Brain microvascular endothelial cell (primary cell): ENCODE results near the gene MYO10.

Experiments used
- DNase-seq: peaks from one replicate; pipeline ENCODE4 v3.0.0-alpha.2; 2020
- H3K27ac ChIP-seq: fragments of 250-450 bp; sonication (Bioruptor Pico); 2 replicates; pipeline ENCODE4 v1.5.1; 2020; ENCODE audit warnings: mild to moderate bottlenecking, moderate library complexity
- H3K27me3 ChIP-seq: fragments of 250-450 bp; sonication (Bioruptor Pico); replicated peaks from 2 replicates; pipeline ENCODE4 v1.5.1; 2020; ENCODE audit warnings: mild to moderate bottlenecking
- H3K36me3 ChIP-seq: fragments of 250-450 bp; sonication (Bioruptor Pico); replicated peaks from 2 replicates; pipeline ENCODE4 v1.5.1; 2020; ENCODE audit warnings: mild to moderate bottlenecking
- H3K4me3 ChIP-seq: 2 replicates; pipeline ENCODE4 v1.5.1; 2011; ENCODE audit warnings: low read depth, mild to moderate bottlenecking, control low read depth, low read length, moderate library complexity
- CTCF ChIP-seq: IDR thresholded peaks from 2 replicates; pipeline ENCODE4 v1.5.1; 2011; ENCODE audit warnings: low read depth, mild to moderate bottlenecking, moderate library complexity, low read length, control low read depth, inconsistent platforms; ENCODE audit errors: missing control alignments
- in situ Hi-C: cut with HindIII; loops from 2 replicates; pipeline ENCODE4 v1.10.0; 2017; ENCODE audit warnings: low sequenced_read_pairs, low pct_ligation_motif_present

The MYO10 gene

GRCh38 chr5:16791904-16792597 lies 144.0 kb downstream of the MYO10 start:
- no peak for DNase-seq
- no peak for TF ChIP-seq CTCF
- Histone ChIP-seq H3K27me3 (no peaks in the 10 kb centered on the region), H3K4me3 (no peak overlapping the region), H3K36me3 (peaks cover 11% of the 10 kb centered on the region), H3K27ac (no peak overlapping the region)
- in situ Hi-C loops = loop anchor here (25.0 kb wide), 1 partner anchor 395 kb away; no protein-coding TSS in a partner anchor

GRCh38 chr5:16791036-16791705 lies 144.9 kb downstream of the MYO10 start:
- Histone ChIP-seq H3K36me3 (peaks cover 11% of the 10 kb centered on the region), H3K4me3 (no peak overlapping the region), H3K27me3 (no peaks in the 10 kb centered on the region), H3K27ac (peak overlapping the region; percentile 53)
- in situ Hi-C loops = loop anchor here (25.0 kb wide), 1 partner anchor 396 kb away; no protein-coding TSS in a partner anchor
- DNase-seq = peak; percentile 53
- TF ChIP-seq CTCF = peak; percentile 63

DNA sequence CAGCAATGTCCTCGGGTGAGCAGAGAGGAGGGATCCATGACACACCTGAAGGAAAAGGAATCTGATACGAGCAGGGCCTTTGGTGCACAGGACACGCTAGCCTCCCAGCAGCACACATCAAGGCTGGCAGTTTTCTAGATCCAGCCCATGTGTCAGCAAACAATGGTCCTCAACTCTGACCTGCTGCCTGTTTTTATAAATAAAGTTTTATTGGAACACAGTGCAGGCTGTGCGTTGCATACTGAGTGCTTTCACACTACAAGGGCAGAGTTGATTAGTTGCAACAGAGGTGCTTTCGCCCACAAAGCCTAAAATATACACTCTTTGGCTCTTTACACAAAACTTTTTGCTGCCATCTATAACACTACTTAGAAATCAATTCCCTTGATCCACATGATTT lies 147.1 kb downstream of the MYO10 start:
- DNase-seq = no peak

DNA sequence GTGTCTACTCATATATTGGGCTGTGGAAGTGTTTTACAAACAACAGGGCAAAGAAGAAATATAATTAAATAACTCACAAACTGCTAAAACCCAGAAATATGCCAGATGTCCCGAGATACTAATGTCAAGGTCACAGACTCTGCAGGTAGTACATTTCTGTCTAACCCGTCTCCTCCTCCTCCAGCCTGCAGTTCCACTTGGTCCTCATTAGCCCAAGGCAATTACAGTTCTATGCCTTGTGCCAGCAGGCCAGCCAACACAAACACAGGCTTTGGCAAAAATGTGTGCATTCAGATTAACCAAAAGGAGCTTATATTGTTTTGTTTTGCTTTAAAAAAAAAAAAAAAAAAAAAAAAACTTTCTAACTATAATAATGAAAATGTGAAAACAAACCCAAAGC lies 148.8 kb downstream of the MYO10 start:
- Histone ChIP-seq H3K27me3 (no peaks in the 10 kb centered on the region), H3K27ac (no peak overlapping the region), H3K4me3 (no peak overlapping the region), H3K36me3 (peaks cover 15% of the 10 kb centered on the region)
- no peak for DNase-seq
- in situ Hi-C loops = loop anchor here (25.0 kb wide), 1 partner anchor 400 kb away; no protein-coding TSS in a partner anchor
- TF ChIP-seq CTCF = no peak

More for the DNA sequence above, 147.1 kb downstream of the MYO10 start:
- TF ChIP-seq CTCF = no peak
- H3K27ac ChIP-seq = no peak overlapping the region
- H3K4me3 ChIP-seq = no peak overlapping the region
- in situ Hi-C loops = loop anchor here (25.0 kb wide), 1 partner anchor 398 kb away; no protein-coding TSS in a partner anchor
- peaks cover 11% of the 10 kb centered on the region for H3K36me3 ChIP-seq
- no peaks in the 10 kb centered on the region for H3K27me3 ChIP-seq

DNA sequence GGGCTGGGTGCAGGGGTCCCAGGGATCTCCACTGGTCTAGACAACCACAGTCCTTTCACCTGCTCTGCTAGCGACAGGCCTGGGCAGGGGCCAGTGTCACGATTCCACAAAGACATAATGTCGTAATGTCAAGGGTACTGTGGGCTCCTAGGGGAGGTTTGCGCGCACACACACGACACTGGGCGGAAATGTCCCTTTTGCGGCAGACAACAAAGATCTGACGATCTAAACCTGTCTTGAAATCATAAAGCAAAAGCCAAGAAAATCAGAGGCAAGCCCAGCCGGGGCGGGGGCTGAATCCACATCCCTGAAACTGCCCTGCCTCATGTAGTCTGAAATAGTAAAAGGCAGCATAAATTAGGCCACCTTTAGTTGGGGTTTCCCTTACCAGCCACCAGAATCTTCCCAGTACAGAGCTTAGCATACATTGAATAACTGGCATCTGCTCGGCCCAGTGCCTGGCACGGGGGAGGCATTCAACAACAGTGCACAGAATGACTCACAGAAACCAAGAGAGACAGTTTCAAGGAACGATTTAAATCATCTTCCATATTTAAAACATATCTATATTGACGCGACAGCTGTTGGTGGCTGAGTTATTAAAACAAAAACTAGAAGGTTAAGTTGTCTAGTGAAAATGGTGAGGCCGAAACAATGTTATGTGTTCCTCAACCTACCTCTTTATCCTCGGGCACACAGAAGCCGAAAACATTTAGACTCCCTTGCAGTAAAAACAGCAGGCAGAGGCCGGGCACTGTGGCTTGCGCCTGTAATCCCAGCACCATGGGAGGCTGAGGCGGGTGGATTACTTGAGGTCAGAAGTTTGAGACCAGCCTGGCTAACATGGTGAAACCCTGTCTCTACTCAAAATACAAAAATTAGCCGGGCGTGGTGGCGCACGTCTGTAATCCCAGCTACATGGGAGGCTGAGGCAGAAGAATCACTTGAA lies 151.0 kb downstream of the MYO10 start:
- no peak for TF ChIP-seq CTCF
- in situ Hi-C loops = loop anchor here (25.0 kb wide), 1 partner anchor 402 kb away; no protein-coding TSS in a partner anchor

More for the DNA sequence above, 151.0 kb downstream of the MYO10 start:
- peak overlapping the region; percentile 31 for H3K27ac ChIP-seq
- no peak overlapping the region for H3K4me3 ChIP-seq
- H3K27me3 ChIP-seq = no peaks in the 10 kb centered on the region
- DNase-seq = no peak
- peaks cover 31% of the 10 kb centered on the region for H3K36me3 ChIP-seq
